Neural cell (in vitro differentiated cells): ENCODE results near the gene FKTN. TPM values are rescaled to one million over a fixed set of nuclear protein-coding genes. Genes with fewer than 3 reads are reported as not detected.

Experiments used
- H2AFZ ChIP-seq: fragments of 200-600, 300-800 bp; sonication (generic), shearing (Covaris generic); 2 replicates; pipeline ENCODE4 v1.6.0; 2014; ENCODE audit warnings: low read depth, mild to moderate bottlenecking, antibody characterized with exemption, low read length, moderate library complexity
- H3F3A ChIP-seq: fragments of 200-600 bp; shearing (Covaris generic); 2 replicates; pipeline ENCODE4 v1.6.1; 2016; ENCODE audit warnings: mild to moderate bottlenecking, moderate library complexity, mixed read lengths, antibody characterized with exemption, low read length; ENCODE audit not compliant: insufficient read depth, poor library complexity, severe bottlenecking
- H3K27ac ChIP-seq: fragments of 200-600, 300-800 bp; sonication (generic), shearing (Covaris generic); 2 replicates; pipeline ENCODE4 v1.5.1; 2014; ENCODE audit warnings: mild to moderate bottlenecking, low read length, moderate library complexity
- H3K27me3 ChIP-seq: fragments of 300-800, 200-600 bp; sonication (generic), shearing (Covaris generic); 2 replicates; pipeline ENCODE4 v1.6.0; 2014; ENCODE audit warnings: mild to moderate bottlenecking, low read depth, low read length, moderate library complexity; ENCODE audit not compliant: insufficient read depth
- H3K36me3 ChIP-seq: fragments of 300-800, 200-600 bp; sonication (generic), shearing (Covaris generic); 2 replicates; pipeline ENCODE4 v1.5.1; 2014; ENCODE audit warnings: mild to moderate bottlenecking, antibody characterized with exemption, low read length, moderate library complexity; ENCODE audit not compliant: insufficient read depth
- H3K4me2 ChIP-seq: fragments of 300-800, 200-600 bp; sonication (generic), shearing (Covaris generic); 2 replicates; pipeline ENCODE4 v1.6.0; 2014; ENCODE audit warnings: mild to moderate bottlenecking, low read length
- H3K4me3 ChIP-seq: fragments of 300-800, 200-600 bp; sonication (generic), shearing (Covaris generic); 2 replicates; pipeline ENCODE4 v1.5.1; 2014; ENCODE audit warnings: mild to moderate bottlenecking, low read length, moderate library complexity
- H3K79me2 ChIP-seq: fragments of 200-600 bp; shearing (Covaris generic); replicated peaks from 2 replicates; pipeline ENCODE4 v1.6.0; 2014; ENCODE audit warnings: mild to moderate bottlenecking, low read length, moderate library complexity; ENCODE audit not compliant: insufficient read depth
- H3K9ac ChIP-seq: fragments of 300-800, 200-600 bp; sonication (generic), shearing (Covaris generic); 2 replicates; pipeline ENCODE4 v1.6.1; 2016; ENCODE audit warnings: mild to moderate bottlenecking, low read length, mixed read lengths
- H3K9me2 ChIP-seq: fragments of 200-600 bp; shearing (Covaris generic); 2 replicates; pipeline ENCODE4 v1.6.1; 2016; ENCODE audit warnings: mild to moderate bottlenecking, low read length, mixed read lengths; ENCODE audit not compliant: insufficient read depth
- H3K9me3 ChIP-seq: fragments of 200-600, 300-800 bp; sonication (generic), shearing (Covaris generic); 2 replicates; pipeline ENCODE4 v1.6.1; 2016; ENCODE audit warnings: mild to moderate bottlenecking, mixed run types, low read length, moderate library complexity, mixed read lengths
- H4K20me1 ChIP-seq: fragments of 200-600 bp; shearing (Covaris generic); 2 replicates; pipeline ENCODE4 v1.6.1; 2016; ENCODE audit warnings: mild to moderate bottlenecking, mixed run types; ENCODE audit not compliant: insufficient read depth
- EP300 ChIP-seq: fragments of 450-650 bp; conservative IDR thresholded peaks from 2 replicates; pipeline ENCODE4 v1.6.1; 2014; ENCODE audit warnings: antibody characterized with exemption, mild to moderate bottlenecking, moderate library complexity; ENCODE audit not compliant: poor library complexity, severe bottlenecking
- EZH2 ChIP-seq: fragments of 200-600, 300-800 bp; shearing (Covaris generic), sonication (generic); IDR thresholded peaks from 2 replicates; pipeline ENCODE4 v1.6.1; 2014; ENCODE audit warnings: antibody characterized with exemption, low read length, borderline replicate concordance, mild to moderate bottlenecking; ENCODE audit not compliant: insufficient read depth, poor library complexity, severe bottlenecking
- MXI1 ChIP-seq: fragments of 450-650 bp; conservative IDR thresholded peaks from 2 replicates; pipeline ENCODE4 v1.6.1; 2014; ENCODE audit warnings: antibody characterized with exemption, mild to moderate bottlenecking; ENCODE audit not compliant: poor library complexity, severe bottlenecking
- POLR2AphosphoS5 ChIP-seq: IDR thresholded peaks from 2 replicates; pipeline ENCODE4 v1.6.1; 2012
- RAD21 ChIP-seq: fragments of 450-650 bp; conservative IDR thresholded peaks from 2 replicates; pipeline ENCODE4 v1.6.1; 2014; ENCODE audit warnings: antibody characterized with exemption, mild to moderate bottlenecking, moderate library complexity
- SMC3 ChIP-seq: fragments of 450-650 bp; conservative IDR thresholded peaks from 2 replicates; pipeline ENCODE4 v1.6.1; 2014; ENCODE audit warnings: antibody characterized with exemption, mild to moderate bottlenecking, moderate library complexity; ENCODE audit not compliant: poor library complexity
- TAF1 ChIP-seq: IDR thresholded peaks from 2 replicates; pipeline ENCODE4 v1.6.1; 2012; ENCODE audit warnings: low read depth
- polyA plus RNA-seq: library from polyadenylated mRNA; depleted of rRNA; stranded (reverse); fragments of >200 nt; gene quantifications from 2 replicates; pipeline ENCODE4 v1.2.3, GENCODE V29; 2014
- TF ChIP-seq, protein P1 (sequence below): fragments of 450-650 bp; IDR thresholded peaks from 2 replicates; pipeline ENCODE4 v1.5.1; 2014; ENCODE audit warnings: antibody characterized with exemption, mild to moderate bottlenecking, moderate library complexity; ENCODE audit not compliant: poor library complexity, severe bottlenecking
- TF ChIP-seq, protein P2 (sequence below): IDR thresholded peaks from 2 replicates; pipeline ENCODE4 v1.6.1; 2012; ENCODE audit warnings: borderline replicate concordance

The FKTN gene
- polyA plus RNA-seq, 1 donor from 2014 or later, result 52.1 TPM

GRCh38 chr9:105678163-105678562 lies 120.2 kb downstream of the FKTN start:
- H3K9me2 ChIP-seq, result no peaks in the 10 kb centered on the region
- TF ChIP-seq RAD21 (no peak), SMC3 (no peak), POLR2AphosphoS5 (no peak), MXI1 (no peak), TAF1 (no peak), EP300 (no peak), EZH2 (no peak)
- TF ChIP-seq, protein P1, sequence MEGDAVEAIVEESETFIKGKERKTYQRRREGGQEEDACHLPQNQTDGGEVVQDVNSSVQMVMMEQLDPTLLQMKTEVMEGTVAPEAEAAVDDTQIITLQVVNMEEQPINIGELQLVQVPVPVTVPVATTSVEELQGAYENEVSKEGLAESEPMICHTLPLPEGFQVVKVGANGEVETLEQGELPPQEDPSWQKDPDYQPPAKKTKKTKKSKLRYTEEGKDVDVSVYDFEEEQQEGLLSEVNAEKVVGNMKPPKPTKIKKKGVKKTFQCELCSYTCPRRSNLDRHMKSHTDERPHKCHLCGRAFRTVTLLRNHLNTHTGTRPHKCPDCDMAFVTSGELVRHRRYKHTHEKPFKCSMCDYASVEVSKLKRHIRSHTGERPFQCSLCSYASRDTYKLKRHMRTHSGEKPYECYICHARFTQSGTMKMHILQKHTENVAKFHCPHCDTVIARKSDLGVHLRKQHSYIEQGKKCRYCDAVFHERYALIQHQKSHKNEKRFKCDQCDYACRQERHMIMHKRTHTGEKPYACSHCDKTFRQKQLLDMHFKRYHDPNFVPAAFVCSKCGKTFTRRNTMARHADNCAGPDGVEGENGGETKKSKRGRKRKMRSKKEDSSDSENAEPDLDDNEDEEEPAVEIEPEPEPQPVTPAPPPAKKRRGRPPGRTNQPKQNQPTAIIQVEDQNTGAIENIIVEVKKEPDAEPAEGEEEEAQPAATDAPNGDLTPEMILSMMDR, result no peak
- TF ChIP-seq, protein P2, sequence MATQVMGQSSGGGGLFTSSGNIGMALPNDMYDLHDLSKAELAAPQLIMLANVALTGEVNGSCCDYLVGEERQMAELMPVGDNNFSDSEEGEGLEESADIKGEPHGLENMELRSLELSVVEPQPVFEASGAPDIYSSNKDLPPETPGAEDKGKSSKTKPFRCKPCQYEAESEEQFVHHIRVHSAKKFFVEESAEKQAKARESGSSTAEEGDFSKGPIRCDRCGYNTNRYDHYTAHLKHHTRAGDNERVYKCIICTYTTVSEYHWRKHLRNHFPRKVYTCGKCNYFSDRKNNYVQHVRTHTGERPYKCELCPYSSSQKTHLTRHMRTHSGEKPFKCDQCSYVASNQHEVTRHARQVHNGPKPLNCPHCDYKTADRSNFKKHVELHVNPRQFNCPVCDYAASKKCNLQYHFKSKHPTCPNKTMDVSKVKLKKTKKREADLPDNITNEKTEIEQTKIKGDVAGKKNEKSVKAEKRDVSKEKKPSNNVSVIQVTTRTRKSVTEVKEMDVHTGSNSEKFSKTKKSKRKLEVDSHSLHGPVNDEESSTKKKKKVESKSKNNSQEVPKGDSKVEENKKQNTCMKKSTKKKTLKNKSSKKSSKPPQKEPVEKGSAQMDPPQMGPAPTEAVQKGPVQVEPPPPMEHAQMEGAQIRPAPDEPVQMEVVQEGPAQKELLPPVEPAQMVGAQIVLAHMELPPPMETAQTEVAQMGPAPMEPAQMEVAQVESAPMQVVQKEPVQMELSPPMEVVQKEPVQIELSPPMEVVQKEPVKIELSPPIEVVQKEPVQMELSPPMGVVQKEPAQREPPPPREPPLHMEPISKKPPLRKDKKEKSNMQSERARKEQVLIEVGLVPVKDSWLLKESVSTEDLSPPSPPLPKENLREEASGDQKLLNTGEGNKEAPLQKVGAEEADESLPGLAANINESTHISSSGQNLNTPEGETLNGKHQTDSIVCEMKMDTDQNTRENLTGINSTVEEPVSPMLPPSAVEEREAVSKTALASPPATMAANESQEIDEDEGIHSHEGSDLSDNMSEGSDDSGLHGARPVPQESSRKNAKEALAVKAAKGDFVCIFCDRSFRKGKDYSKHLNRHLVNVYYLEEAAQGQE, result no peak
- no peak overlapping the region for H3K4me3 ChIP-seq
- no peak overlapping the region for H3K27ac ChIP-seq
- H4K20me1 ChIP-seq, result no peaks in the 10 kb centered on the region
- H3K4me2 ChIP-seq, result no peak overlapping the region
- no peak overlapping the region for H2AFZ ChIP-seq
- no peaks in the 10 kb centered on the region for H3K9me3 ChIP-seq
- H3F3A ChIP-seq, result no peaks in the 10 kb centered on the region
- no peaks in the 10 kb centered on the region for H3K36me3 ChIP-seq
- H3K9ac ChIP-seq, result no peak overlapping the region
- no peaks in the 10 kb centered on the region for H3K79me2 ChIP-seq
- peaks cover 59% of the 10 kb centered on the region for H3K27me3 ChIP-seq

DNA sequence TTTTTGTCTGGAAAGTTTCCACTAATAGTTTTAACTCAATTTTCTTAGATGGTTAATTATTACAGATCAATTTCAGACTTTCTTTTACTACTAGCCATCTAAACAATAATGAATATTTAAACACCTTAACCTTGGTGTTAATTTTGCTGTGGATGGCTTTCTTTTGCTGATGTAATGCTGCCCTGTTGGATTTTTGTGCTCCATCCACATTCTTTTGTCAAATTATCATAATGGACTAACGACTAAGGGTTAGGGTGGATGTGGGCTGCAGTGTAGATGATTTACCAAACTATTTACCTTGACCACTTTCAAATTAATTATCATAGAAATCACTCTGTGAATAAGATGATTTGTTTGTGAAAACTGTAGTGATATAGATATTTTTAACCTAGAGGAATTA lies 120.8 kb downstream of the FKTN start:
- Histone ChIP-seq H3K4me2 (no peak overlapping the region), H3K27ac (no peak overlapping the region), H3F3A (no peaks in the 10 kb centered on the region), H2AFZ (no peak overlapping the region), H3K27me3 (peaks cover 54% of the 10 kb centered on the region), H3K9me3 (no peaks in the 10 kb centered on the region), H3K9ac (no peak overlapping the region), H3K79me2 (no peaks in the 10 kb centered on the region), H3K36me3 (no peaks in the 10 kb centered on the region), H4K20me1 (no peaks in the 10 kb centered on the region), H3K4me3 (no peak overlapping the region), H3K9me2 (no peaks in the 10 kb centered on the region)
- TF ChIP-seq, protein P1, result no peak
- TF ChIP-seq SMC3, result no peak
- TF ChIP-seq TAF1, result no peak
- TF ChIP-seq EZH2, result no peak
- TF ChIP-seq POLR2AphosphoS5, result no peak
- TF ChIP-seq EP300, result no peak
- no peak for TF ChIP-seq MXI1
- TF ChIP-seq, protein P2, result no peak
- no peak for TF ChIP-seq RAD21
